A549 (cell line): Measurements from ENCODE around the gene PVALEF. TPM values are rescaled to one million over a fixed set of nuclear protein-coding genes. Genes with fewer than 3 reads are reported as not detected.

Experiments used
- ATAC-seq, 2 experiments: fragments of 200-7000 bp in 1 of 2; fragments of >200 bp in 1 of 2; cut with Nextera tagmentation in 1 of 2; cut with Tn5 transposase in 1 of 2; 3 replicates each; pipeline versions ENCODE4 v1.8.0 to v1.9.1; 2018 to 2020; ENCODE audit warnings: mild to moderate bottlenecking in 1 of 2, moderate library complexity in 1 of 2
- CTCF ChIA-PET: fragments of 300-600 bp; sonication (Branson Sonifier 250); formaldehyde crosslinking; extraction: SDS; loops from one replicate; lab custom pipeline; 2021; ENCODE audit warnings: antibody characterized with exemption, inconsistent platforms; lab: Yijun Ruan, JAX
- POLR2A ChIA-PET: fragments of 350-600 bp; formaldehyde crosslinking; extraction: SDS; loops from one replicate; lab custom pipeline; 2021; ENCODE audit warnings: antibody characterized with exemption, inconsistent platforms; lab: Yijun Ruan, JAX
- DNase-seq, 2 experiments: peaks; one replicate each; pipeline versions ENCODE4 v3.0.0 to v3.0.0-alpha.2; 2011 to 2016; ENCODE audit warnings: low read depth in 1 of 2, low spot score in 1 of 2
- FAIRE-seq: peaks from 2 replicates; lab custom pipeline; 2011; peaks lifted over from hg19 to GRCh38; lab: Jason Lieb, UNC
- H3K27ac ChIP-seq, 2 experiments: fragments of >200 bp; sonication (Bioruptor Twin); formaldehyde crosslinking; 3 replicates each; pipeline ENCODE4 v1.5.1; 2016 to 2017
- H3K4me1 ChIP-seq: fragments of >200 bp; sonication (Bioruptor Twin); formaldehyde crosslinking; 3 replicates; pipeline ENCODE4 v1.6.1; 2016
- H3K4me2 ChIP-seq: fragments of >200 bp; sonication (Bioruptor Twin); formaldehyde crosslinking; 3 replicates; pipeline ENCODE4 v1.6.1; 2016
- H3K4me3 ChIP-seq: fragments of >200 bp; sonication (Bioruptor Twin); formaldehyde crosslinking; 3 replicates; pipeline ENCODE4 v1.5.1; 2016
- H3K9me3 ChIP-seq: fragments of >200 bp; sonication (Bioruptor Twin); formaldehyde crosslinking; 3 replicates; pipeline ENCODE4 v1.6.1; 2016
- BCL3 ChIP-seq: fragments of >200 bp; sonication (Bioruptor Twin); formaldehyde crosslinking; IDR thresholded peaks from 3 replicates; pipeline ENCODE4 v1.6.1; 2016
- BHLHE40 ChIP-seq: IDR thresholded peaks from 2 replicates; pipeline ENCODE4 v1.6.1; 2012; ENCODE audit warnings: low read depth, low read length, inconsistent platforms
- CHD2 ChIP-seq: fragments of 150-350 bp; IDR thresholded peaks from 2 replicates; pipeline ENCODE4 v1.6.1; 2014; ENCODE audit warnings: low read length; ENCODE audit not compliant: partially characterized antibody
- CHD4 ChIP-seq: fragments of 200-600 bp; sonication (generic); IDR thresholded peaks from 2 replicates; pipeline ENCODE4 v1.6.1; 2016; ENCODE audit warnings: antibody characterized with exemption, mild to moderate bottlenecking, borderline replicate concordance
- EHF ChIP-seq: fragments of 250-450 bp; sonication (Bioruptor Pico); IDR thresholded peaks from 2 replicates; pipeline ENCODE4 v1.5.0; 2020; ENCODE audit warnings: mild to moderate bottlenecking
- EHMT2 ChIP-seq: fragments of 200-600 bp; sonication (generic); IDR thresholded peaks from 2 replicates; pipeline ENCODE4 v1.6.1; 2016; ENCODE audit warnings: antibody characterized with exemption, low read depth, mild to moderate bottlenecking, moderate library complexity
- ELK1 ChIP-seq: fragments of 150-350 bp; IDR thresholded peaks from 2 replicates; pipeline ENCODE4 v1.6.1; 2014; ENCODE audit warnings: low read depth, mild to moderate bottlenecking, low read length
- ESRRA ChIP-seq: fragments of 150-350 bp; IDR thresholded peaks from 2 replicates; pipeline ENCODE4 v1.6.1; 2014; ENCODE audit warnings: mild to moderate bottlenecking, low read length, borderline replicate concordance
- FOXS1 ChIP-seq: fragments of 250-450 bp; sonication (Bioruptor Pico); IDR thresholded peaks from 2 replicates; pipeline ENCODE4 v1.5.0; 2020; ENCODE audit warnings: mild to moderate bottlenecking, moderate library complexity
- GATA3 ChIP-seq: IDR thresholded peaks from 2 replicates; pipeline ENCODE4 v1.6.1; 2012; ENCODE audit warnings: borderline replicate concordance
- HDAC2 ChIP-seq: fragments of 200-600 bp; sonication (generic); IDR thresholded peaks from 2 replicates; pipeline ENCODE4 v1.6.1; 2016
- HEYL ChIP-seq: fragments of 250-450 bp; sonication (Bioruptor Pico); IDR thresholded peaks from 2 replicates; pipeline ENCODE4 v1.8.0; 2021; ENCODE audit warnings: mild to moderate bottlenecking, moderate library complexity
- HMGXB4 ChIP-seq: fragments of 250-450 bp; sonication (Bioruptor Pico); IDR thresholded peaks from 2 replicates; pipeline ENCODE4 v1.5.0; 2021; ENCODE audit warnings: mild to moderate bottlenecking, moderate library complexity, borderline replicate concordance
- KDM5A ChIP-seq: fragments of 200-600 bp; sonication (generic); IDR thresholded peaks from 2 replicates; pipeline ENCODE4 v1.6.1; 2016; ENCODE audit warnings: antibody characterized with exemption, mild to moderate bottlenecking
- MAFK ChIP-seq: fragments of 450-650 bp; IDR thresholded peaks from 2 replicates; pipeline ENCODE4 v1.6.1; 2014; ENCODE audit not compliant: partially characterized antibody
- MAX ChIP-seq: IDR thresholded peaks from 2 replicates; pipeline ENCODE4 v1.6.1; 2012
- MAZ ChIP-seq: fragments of 150-350 bp; IDR thresholded peaks from 2 replicates; pipeline ENCODE4 v1.6.1; 2014; ENCODE audit warnings: antibody characterized with exemption, low read depth, low read length, borderline replicate concordance
- MYC ChIP-seq: IDR thresholded peaks from 2 replicates; pipeline ENCODE4 v1.6.1; 2012; ENCODE audit warnings: mild to moderate bottlenecking, inconsistent platforms, low read length, improper control_type of control experiment, borderline replicate concordance
- NR3C1 ChIP-seq: fragments of >200 bp; sonication (Bioruptor Twin); formaldehyde crosslinking; IDR thresholded peaks from 3 replicates; pipeline ENCODE4 v1.6.1; 2017
- PBX3 ChIP-seq: IDR thresholded peaks from 2 replicates; pipeline ENCODE4 v1.6.1; 2012
- POLR2AphosphoS2 ChIP-seq: conservative IDR thresholded peaks from 2 replicates; pipeline ENCODE4 v1.6.1; 2012; ENCODE audit warnings: low read length, improper control_type of control experiment, inconsistent platforms
- RAD21 ChIP-seq, 2 experiments: fragments of >200 bp in 1 of 2; sonication (Bioruptor Twin) in 1 of 2; formaldehyde crosslinking in 1 of 2; IDR thresholded peaks in 1 of 2; conservative IDR thresholded peaks in 1 of 2; 2 replicates in 1 of 2; 3 replicates in 1 of 2; pipeline ENCODE4 v1.6.1; 2012 to 2018; ENCODE audit warnings: inconsistent platforms in 1 of 2
- SREBF2 ChIP-seq: fragments of 450-650 bp; IDR thresholded peaks from 2 replicates; pipeline ENCODE4 v1.6.1; 2014; ENCODE audit warnings: mild to moderate bottlenecking, moderate library complexity
- TFCP2L1 ChIP-seq: fragments of 250-450 bp; sonication (Bioruptor Pico); IDR thresholded peaks from 2 replicates; pipeline ENCODE4 v1.5.0; 2021; ENCODE audit warnings: mild to moderate bottlenecking
- TP53 ChIP-seq: fragments of 250-450 bp; sonication (Bioruptor Pico); IDR thresholded peaks from 2 replicates; pipeline ENCODE4 v1.5.0; 2021; ENCODE audit warnings: mild to moderate bottlenecking, moderate library complexity
- ZNF302 ChIP-seq: fragments of 250-450 bp; sonication (Bioruptor Pico); IDR thresholded peaks from 2 replicates; pipeline ENCODE4 v1.9.0; 2021; ENCODE audit warnings: inconsistent platforms, mild to moderate bottlenecking, moderate library complexity
- WGBS: methylation state at CpG from one replicate; pipeline ENCODE4 v1.1.6; 2017; ENCODE audit errors: missing lambda C conversion rate; 5-methylcytosine and 5-hydroxymethylcytosine counted together
- polyA plus RNA-seq, 4 experiments: library from polyadenylated mRNA; depleted of rRNA in 3 of 4; stranded (reverse); fragments of >200 nt; fragmentation: RNase III in 1 of 4; extraction: RNeasy Plus Mini Kit Qiagen cat#74134 plus additional on column Dnase treatment in 1 of 4; gene quantifications; 2 replicates in 3 of 4; 3 replicates in 1 of 4; pipeline ENCODE4 v1.2.3, GENCODE V29; 2011 to 2017
- TF ChIP-seq, protein P1 (sequence below): IDR thresholded peaks from 2 replicates; pipeline ENCODE4 v1.6.1; 2012; ENCODE audit warnings: low read depth, borderline replicate concordance

PVALEF gene
- polyA plus RNA-seq, 2 of the 4 experiments (the other 2 are of a cell fraction): not detected

GRCh38 chr17:81164371-81165245 lies 699 bp upstream of the PVALEF start (continued):
- TF ChIP-seq PBX3: no peak

DNA sequence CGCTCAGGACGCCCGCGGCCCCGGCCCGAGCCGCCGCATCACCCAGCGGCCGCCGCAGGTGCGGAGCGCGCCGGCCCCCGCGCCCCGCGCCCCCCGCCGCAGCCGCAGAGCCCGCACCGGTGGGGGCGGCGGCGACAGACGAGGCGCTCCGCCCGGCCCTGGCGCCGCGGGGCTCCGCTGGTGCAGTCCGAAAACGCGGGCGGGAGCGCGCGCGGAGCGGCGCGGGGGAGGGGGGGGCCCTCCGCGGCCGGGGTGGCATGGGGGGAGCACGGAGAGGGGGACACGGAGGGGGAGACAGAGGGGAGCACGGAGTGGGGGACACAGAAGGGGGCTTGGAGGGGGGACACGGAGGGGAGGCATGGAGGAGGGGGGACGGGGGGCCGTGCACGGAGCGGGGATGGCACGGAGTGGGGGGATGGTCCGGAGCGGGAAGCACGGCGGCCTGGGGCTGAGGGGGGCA lies 756 bp downstream of the PVALEF start, which contains the start of gene AATK:
TSS of gene AATK (minus strand) at position 189 of the 460 bp plus-strand sequence. CDS start 229 bp downstream, outside the sequence.
- Histone ChIP-seq H3K4me3 (peak within 1 kb of the TSS; percentile 50), H3K4me1 (peaks cover 6% of the 10 kb centered on the region; the same call in 2 of the 3 replicates), H3K9me3 (no peaks in the 10 kb centered on the region), H3K4me2 (peak within 1 kb of the TSS; percentile 87), H3K27ac (peak within 1 kb of the TSS; percentile 54 to 86; a peak in 5 of 6 replicates)
- FAIRE-seq: no peak
- no peak for DNase-seq
- TF ChIP-seq KDM5A: no peak
- TF ChIP-seq EHF (CRISPR knock-in tag): no peak
- no peak for TF ChIP-seq POLR2AphosphoS2
- no peak for TF ChIP-seq GATA3
- TF ChIP-seq TP53: no peak
- no peak for TF ChIP-seq EHMT2
- no peak for TF ChIP-seq TFCP2L1 (CRISPR knock-in tag)
- no peak for TF ChIP-seq NR3C1
- 4% methylated on average over 11 of the region's 62 CpGs for WGBS
- POLR2A ChIA-PET: no interaction called here
- ATAC-seq: 0 out of 6 replicates have a peak, but pooled peaks of 1 of the 2 experiments have one; percentile 2
- CTCF ChIA-PET: interaction anchor here (1.0 to 3.1 kb wide), 2 partner anchors 23 to 25 kb away, joined by 3 to 18 read pairs; no protein-coding TSS in a partner anchor

DNA sequence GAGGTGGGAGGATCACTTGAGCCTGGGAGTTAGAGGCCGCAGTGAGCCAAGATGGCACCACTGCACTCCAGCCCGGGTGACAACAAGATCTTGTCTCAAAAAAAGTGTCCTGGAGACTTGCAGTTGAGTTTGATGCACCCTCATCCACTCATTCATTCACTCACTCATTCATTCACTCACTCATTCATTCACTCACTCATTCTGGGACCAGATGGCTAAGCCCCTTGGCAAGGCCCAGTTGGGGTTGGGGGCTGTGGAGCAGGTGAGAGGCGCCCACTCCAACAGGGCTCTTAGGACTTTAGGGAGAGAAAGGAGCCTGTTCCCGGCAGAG lies 1.9 kb downstream of the PVALEF start:
- no peak overlapping the region for H3K27ac ChIP-seq
- no peak for FAIRE-seq
- no peak overlapping the region for H3K4me3 ChIP-seq
- CTCF ChIA-PET: no interaction called here
- no peak for DNase-seq
- peaks cover 6% of the 10 kb centered on the region; the same call in 2 of the 3 replicates for H3K4me1 ChIP-seq
- no peaks in the 10 kb centered on the region for H3K9me3 ChIP-seq
- 81% methylated on average over 4 of the region's 4 CpGs for WGBS
- no peak for ATAC-seq
- POLR2A ChIA-PET: no interaction called here
- TF ChIP-seq SREBF2: no peak
- TF ChIP-seq ESRRA: no peak
- no peak for TF ChIP-seq MAFK
- TF ChIP-seq MAX: no peak
- TF ChIP-seq BCL3: no peak
- TF ChIP-seq HMGXB4 (CRISPR knock-in tag): no peak
- no peak for TF ChIP-seq BHLHE40
- no peak for TF ChIP-seq RAD21 (conservative IDR thresholded peaks at IDR 0.05 in 1 of 2, IDR thresholded peaks at IDR 0.05 in 1 of 2)
- no peak for TF ChIP-seq MYC
- TF ChIP-seq TP53: no peak
- TF ChIP-seq PBX3: no peak
- no peak for TF ChIP-seq CHD2
- TF ChIP-seq FOXS1 (CRISPR knock-in tag): no peak
- no peak for TF ChIP-seq ZNF302 (CRISPR knock-in tag)
- TF ChIP-seq HEYL (CRISPR knock-in tag): no peak
- TF ChIP-seq, protein P1, sequence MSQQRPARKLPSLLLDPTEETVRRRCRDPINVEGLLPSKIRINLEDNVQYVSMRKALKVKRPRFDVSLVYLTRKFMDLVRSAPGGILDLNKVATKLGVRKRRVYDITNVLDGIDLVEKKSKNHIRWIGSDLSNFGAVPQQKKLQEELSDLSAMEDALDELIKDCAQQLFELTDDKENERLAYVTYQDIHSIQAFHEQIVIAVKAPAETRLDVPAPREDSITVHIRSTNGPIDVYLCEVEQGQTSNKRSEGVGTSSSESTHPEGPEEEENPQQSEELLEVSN: no peak
- no peak for TF ChIP-seq MAZ
- TF ChIP-seq ELK1: no peak
- no peak for TF ChIP-seq CHD4
- TF ChIP-seq HDAC2: no peak
- no peak overlapping the region for H3K4me2 ChIP-seq
